GM21717 (cell line): ENCODE measurements around the gene PTPRD.

Experiments used
- ATAC-seq: cut with Tn5 transposase; IDR thresholded peaks from one replicate; pipeline ENCODE4 v1.9.1; 2021; ENCODE audit warnings: mild to moderate bottlenecking, moderate library complexity; ENCODE audit not compliant: unreplicated experiment

The PTPRD gene

DNA sequence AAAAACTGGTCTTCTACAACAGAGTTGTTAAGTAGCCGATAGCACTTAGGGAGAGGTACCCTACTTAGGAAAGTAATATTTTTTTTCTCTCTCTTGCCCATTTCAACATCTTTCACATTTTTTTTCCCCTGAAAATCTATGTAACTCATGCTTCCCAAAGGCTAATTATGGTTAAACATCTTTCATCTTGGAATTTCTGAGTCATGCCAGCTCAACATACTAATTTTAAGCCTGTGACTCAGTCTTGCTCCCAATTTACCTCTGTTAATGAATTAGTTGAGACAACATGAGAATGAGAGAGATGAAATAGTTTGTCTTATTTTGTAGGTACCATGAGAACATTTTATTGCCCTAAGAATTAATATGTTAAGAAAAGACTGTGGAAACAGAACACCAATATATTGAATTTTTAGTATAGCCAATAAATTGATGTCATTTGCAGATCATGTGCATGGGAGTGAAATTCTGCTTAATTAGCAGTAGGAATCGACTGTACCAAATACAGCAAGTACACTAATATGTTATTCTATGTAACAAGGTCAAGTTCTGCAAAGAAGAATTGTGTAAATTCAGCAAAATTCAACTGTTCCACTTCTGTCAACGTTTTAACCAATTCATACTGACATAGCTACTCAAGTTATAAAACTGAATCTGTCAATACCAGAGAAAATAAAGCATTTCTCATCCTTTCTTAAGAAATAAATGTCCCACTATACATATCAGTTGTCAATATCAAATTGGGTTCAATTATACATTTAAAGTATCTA is 550.0 kb downstream of the PTPRD start:
- ATAC-seq, result no peak

DNA sequence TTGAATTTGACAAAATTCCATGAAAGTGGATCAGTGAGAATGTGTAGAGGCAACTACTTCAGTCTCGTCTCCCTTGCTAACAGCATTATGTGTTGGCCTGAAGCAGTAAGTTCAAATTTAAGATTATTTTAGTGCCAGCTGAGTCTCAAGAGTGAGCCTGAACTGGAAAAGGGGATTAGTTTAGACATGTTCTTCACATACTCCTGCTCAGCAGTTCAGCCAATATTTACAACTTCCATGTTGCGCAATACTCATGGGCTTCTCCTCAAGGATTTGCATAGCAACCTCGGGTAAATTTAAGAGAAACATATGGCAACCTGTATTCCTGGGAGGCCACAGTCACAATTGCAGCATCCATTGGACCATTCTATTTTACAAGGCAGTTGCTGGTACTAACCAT is 553.8 kb downstream of the PTPRD start:
- no peak for ATAC-seq

DNA sequence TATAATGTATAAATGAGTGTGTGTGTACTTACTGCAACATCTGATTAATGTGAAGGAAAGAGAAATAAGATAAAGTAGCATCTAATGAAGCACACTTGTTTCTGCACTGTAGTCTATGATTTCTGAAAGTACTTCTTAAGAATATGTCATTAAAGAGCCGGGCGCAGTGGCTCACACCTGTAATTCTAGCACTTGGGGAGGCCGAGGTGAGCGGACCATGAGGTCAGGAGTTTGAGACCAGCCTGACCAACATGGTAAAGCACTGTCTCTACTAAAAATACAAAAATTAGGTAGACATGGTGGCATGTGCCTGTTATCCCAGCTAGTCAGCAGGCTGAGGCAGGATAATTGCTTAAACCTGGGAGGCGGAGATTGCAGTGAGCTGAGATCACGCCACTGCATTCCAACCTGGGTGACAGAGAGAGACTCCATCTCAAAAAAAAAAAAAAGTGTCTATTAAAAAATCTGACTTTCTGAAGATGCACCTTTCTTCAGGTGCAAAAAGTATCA is 556.9 kb downstream of the PTPRD start:
- ATAC-seq, result no peak

DNA sequence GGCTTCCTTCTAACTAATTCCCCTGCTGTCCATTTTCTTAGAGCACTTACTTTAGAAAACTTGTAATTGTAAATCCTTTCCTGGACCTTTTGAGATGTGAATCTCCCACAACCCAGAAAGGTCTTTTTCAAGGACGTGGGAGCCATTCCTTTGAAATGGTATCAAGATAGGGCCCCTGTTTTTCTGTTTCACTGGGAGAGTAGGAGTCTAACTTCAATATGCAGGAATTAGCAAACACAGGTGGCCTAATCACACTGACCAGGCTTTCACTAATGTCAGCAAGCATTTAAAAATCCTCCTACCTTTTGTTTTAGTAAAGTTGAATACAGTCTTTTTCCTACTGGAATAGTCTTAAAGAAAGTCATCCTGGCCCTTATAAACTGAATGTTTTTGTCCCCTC is 558.3 kb downstream of the PTPRD start:
- no peak for ATAC-seq

DNA sequence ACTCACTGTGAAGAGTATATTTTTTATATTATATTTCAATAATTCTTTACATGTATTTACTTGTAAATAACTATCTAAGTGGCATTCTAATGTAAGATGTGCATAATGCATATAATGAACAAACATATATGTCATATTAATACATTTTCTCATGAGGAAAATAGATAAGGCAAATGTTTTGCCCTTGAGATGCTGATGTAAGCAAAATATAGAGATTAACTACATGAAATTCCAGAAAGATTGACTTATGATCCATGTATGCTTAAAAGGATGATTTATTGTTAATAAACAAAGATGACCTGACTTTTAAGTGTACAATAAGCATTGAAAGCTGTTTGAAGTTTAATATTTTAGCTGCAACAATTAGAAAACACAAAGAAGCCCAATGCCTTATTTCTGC is 559.9 kb downstream of the PTPRD start:
- ATAC-seq, result no peak

DNA sequence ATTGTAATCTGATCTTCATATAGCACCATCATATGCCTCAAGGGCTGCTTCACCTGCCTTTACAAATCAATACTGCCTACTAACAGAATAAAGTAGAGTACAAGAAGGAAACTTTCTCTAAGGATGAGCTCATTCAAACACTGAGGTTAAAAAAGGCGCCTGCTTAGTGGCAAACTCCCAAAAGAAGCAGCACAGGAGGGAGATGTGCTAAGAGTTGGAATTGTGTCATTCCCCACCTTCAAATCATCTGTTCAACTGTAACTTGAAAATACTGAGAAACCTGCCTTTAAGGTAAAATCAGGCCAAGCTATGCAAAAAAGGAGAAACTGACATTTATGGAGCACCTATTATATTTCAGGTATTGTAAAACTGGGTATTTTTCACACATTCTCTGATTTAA is 560.6 kb downstream of the PTPRD start:
- no peak for ATAC-seq

DNA sequence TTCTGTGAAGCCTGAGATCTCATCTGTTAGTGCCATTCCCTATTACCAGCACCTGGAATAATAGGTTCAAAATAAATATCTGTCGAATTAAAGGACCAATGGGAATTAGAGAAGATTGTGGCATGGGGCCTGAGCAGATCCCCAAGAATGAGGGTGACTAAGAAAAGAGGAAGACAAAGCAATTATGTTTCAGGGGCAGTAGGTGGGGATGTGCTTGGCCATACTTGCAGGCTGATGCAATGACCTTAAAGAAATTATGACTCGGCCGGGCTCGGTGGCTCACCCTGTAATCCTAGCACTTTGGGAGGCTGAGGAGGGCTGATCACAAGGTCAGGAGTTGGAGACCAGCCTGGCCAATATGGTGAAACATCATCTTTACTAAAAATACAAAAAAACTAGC is 562.8 kb downstream of the PTPRD start:
- ATAC-seq, result no peak

DNA sequence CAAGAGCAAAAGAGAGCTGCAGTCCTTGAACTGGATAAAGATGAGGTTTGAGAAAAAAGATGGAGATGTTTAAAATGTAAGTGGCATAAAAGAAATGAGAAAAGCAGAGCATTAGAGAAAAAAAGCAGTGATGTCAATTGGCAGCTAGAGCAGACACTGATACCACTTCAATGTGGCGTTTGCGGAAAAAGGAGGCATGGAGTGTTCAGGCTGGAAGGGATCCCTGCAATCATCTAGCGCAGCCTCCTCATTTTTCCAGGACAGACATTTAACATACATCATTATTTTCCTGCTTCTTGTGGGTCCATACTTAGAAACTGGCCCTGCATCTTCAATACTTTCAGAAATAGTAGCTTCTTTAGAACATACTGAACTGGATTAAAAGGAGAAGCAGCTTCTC is 563.8 kb downstream of the PTPRD start:
- ATAC-seq, result no peak

DNA sequence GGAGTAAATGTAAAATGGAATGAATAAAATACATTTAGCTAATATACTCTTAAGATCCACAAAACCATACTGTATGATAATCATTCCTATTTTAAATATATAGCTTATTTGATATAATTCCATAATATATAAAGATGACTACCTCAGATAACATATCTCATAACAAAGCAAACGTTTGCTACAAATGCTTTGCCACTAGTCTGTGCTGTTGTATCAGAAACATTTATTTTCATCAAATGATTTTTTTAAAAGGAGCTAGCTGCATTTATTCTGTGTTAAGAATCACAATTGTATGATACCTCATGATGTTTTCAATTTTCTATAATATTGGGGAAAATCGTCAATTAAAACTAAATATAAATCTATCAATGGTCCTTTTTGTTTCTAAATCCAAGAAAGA is 567.2 kb downstream of the PTPRD start:
- ATAC-seq, result no peak

DNA sequence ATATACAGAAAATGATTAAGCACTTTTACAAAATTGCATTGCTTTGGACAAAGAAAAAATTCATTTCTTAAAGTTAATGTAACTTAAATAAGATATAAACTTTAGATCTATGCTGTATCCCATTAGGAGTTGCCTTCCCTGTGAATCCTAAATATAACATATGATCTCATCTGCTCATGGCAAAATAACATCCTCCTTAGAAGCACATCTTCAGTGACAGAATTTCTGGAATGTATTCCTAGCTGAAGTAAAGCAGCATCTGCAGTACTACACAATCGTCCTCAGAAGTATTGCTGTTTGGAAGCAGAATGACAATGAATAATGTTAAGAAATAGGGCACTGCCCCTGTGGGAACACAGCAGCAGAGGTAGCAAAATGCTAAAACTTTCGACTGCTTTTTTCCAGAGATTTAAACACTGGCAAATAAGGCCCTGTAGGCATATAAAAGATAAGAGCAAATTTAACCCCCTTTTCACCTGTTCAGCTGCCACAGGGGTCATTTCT is 571.0 kb downstream of the PTPRD start:
- ATAC-seq, result no peak

DNA sequence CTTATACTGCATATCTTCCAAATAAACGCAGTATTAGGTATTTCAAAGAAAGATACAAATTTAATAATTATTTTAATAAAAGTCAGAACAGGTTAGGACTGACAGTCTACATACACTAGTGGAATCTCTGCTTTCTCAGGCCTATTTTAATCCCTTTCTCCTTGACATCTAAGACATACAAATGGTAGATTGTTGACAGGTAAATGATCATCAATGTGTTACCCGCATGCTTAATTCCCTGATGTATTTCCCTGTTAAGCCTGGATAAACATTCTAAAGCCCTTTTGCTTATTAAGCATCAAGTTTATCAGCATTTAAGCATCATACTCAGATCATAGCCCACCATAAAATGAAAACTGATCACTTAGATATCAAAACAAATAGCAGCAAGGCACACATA is 576.7 kb downstream of the PTPRD start:
- ATAC-seq, result no peak

DNA sequence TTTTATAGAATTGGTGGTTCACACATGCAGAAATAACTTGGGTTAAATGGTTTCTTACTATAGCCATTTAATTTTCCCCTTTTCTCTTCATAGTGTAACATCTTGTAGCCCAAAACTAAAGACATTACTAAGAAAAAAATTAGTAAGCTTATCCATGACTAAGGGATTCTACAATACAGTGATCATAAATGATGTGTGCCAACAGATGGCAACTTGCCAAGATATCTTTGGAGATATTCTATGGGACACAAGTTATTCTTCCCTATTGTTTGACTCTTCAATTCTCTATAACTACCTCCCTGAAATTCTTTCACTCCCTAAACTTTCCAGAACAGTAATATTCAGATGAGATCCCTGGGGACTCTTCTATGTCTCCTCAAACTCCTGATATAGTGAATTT is 580.6 kb downstream of the PTPRD start:
- no peak for ATAC-seq

DNA sequence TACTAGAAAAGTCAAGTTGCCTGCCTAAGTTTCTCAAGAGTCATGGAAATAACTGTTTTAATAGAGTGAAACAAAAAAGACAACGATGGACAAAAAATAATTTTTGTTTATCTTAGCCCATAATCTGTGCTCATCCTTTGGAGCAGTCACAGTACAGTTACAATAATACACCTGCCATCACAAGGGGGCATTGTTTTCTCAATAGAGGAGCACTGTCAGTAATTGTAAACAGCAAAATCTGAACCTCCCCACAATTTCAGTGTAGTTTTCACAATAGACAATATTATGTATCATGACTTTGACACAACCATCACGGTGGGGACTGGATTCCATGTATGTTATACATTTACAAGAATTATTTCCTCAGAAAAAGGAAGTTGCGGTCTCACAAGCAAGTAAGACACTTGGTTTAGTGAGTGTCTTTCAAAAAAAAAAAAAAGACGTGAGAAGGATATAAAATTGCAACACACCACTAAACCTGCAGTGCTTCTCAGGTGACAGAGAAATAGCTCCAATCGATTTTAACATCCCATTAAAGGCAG is 586.3 kb downstream of the PTPRD start:
- ATAC-seq, result no peak

DNA sequence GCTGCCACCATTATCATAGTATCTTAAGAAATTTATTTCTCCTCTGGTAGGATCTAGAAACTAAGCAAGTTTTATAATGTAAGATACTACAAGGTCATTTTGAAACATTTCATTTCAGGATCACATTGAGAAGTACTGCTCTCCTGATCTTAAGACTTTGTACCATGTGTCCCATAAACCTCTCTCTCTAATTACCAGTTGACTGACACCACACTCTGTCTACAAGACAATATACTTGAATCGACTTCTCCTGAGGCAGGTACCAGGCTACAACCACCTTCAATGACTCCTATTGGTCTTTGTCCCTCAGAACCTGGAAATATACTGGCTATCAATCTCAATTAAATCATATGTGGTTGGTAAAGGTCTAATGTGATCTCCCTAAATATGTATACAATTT is 597.0 kb downstream of the PTPRD start:
- no peak for ATAC-seq

DNA sequence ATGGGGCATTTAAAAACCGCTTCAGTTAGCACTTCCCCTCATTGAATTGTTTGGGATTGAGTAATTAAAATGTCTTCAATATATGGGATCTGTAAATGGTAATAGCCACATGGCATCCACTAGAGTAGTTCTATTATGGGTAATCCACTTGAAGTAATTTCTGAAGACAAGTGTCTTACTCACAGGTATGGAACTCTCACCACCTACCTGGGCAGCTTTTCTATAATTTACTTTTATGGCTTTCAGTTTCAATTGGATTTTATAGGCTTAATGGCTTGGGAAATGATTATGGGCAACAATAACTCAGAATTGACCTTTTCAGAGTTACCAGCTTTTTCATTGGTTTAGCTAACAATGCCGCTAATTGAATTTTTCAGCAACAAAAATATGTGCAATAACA is 597.9 kb downstream of the PTPRD start:
- ATAC-seq, result no peak

DNA sequence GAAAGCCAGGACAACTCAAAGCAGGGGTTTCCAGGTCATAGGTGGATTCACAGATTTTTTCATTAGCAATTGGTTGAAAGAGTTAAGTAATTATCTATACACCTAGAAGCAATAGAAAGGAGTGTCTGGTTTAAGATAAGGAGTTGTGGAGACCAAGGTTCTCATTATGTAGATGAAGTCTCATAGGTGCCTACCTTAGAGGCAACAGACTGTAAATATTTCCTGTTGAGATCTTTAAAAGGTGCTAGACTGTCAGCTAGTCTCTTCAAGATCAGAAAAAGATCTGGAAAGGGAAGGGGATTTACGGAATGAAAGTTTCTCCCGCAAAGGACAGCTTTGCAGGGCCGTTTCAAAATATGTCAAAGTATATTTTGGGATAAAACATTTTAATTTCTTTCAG is 603.4 kb downstream of the PTPRD start:
- no peak for ATAC-seq

DNA sequence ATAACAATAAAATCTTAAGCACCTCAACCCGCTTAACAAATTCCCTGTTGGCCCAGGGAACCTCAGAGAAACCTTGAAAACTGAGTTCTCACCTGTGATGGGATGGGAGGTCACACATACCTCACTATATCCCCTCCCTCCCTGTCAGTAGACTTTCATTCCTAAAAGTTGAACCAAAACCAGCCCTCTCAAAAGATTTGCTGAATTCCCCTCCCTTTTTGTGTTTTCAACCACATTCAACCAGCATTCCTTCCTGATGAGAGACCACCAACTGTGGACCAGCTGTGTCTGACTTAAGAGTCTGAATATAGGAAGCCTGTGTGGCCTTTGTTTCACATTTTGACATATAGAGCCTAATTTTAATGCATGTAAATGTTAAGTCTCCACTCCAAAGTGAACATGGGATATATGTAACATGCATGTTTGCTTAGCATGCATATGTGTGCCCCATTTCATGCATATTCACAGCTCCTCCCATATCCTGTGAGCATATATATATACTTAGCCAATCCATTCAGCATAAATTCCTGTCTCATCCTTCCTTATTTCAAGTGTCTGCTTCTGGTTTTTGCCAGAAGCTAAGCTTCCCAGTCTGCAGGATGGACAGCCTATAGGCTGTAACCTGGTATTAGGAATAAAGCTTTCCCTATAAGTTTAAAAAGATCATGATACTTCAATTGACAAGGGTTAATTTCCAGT is 604.6 kb downstream of the PTPRD start:
- ATAC-seq, result no peak

DNA sequence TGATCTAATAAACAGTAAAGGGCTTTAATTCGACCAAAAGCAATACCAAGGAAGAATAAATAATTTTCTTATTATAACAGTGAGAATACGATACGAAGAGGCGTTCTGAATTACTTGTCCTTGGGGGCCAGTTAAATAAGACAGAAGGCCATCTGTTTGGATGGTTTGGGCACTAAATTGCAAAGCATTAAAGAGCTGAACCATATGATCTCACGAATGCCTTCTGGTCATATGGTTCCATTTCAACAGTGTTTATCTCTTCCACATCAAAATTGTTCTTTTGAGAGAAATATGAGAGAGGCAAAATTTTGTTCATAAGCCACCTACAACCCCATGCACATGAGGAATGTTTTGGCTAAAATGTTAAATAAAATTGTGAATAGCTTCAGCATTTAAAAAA is 605.4 kb downstream of the PTPRD start:
- ATAC-seq, result no peak

DNA sequence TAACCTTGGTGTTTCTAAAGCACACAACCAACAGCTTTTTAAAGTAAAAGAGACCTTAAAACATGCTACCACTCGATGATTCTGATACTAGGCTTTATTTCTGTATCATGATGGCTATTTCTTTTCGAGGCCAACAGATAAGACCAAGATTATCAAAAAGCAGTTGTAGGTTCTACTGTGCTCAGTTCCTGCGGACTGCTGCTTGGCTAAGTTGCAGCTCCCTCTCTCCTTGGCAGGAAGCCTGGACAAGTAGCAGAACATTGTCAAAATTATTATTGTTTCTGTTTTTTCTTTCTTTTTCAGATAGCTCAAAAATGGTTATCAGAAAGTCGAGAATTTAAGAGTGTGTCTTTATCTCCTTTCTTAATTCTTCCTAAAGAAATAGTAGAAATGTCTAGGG is 607.6 kb downstream of the PTPRD start:
- no peak for ATAC-seq

DNA sequence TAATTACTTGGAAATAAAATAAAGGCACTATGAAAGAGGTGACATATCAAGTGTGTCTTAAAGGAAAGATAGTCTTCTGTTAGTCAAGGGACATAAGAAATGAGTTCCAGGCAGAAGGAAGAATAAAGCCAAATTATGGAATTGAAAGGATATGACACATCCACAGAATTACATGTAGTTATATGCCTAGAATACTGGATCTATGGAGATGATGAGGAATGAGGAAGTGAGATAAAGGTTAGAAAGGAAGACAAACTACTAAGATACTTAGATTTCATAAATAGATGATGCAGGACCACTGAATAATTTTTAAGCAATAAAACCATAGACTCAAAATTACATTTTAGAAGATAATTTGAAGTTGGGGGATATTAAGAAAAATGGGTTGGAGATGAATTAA is 609.8 kb downstream of the PTPRD start:
- no peak for ATAC-seq

DNA sequence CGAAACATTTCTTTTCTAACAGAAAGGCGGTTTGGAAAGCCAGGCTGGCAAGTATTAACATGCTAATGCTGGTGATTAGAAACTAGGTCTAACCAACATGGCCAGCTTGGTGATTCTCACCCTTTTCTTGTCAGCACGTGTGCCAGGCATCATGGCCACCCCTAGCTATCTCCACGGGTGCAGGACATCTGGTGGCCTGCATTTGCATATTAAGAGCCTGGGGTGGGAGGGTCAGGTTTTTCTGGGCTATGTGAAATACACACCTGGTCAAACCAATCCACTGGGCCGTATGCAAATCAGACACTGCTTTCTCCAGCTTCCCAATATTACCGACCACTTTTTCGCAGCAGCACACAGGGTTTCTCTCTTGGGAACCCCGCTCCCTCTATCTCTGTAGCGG is 612.1 kb downstream of the PTPRD start:
- no peak for ATAC-seq
